HEK293 (cell line): Measurements from ENCODE around the gene KCNT1.

ENCODE experiments used
- CTCF ChIA-PET: fragments of 350-600 bp; formaldehyde crosslinking; extraction: SDS; loops from one replicate; lab custom pipeline; 2021; ENCODE audit warnings: antibody characterized with exemption; lab: Yijun Ruan, JAX
- POLR2A ChIA-PET: fragments of 300-600 bp; formaldehyde crosslinking; extraction: SDS; loops from one replicate; lab custom pipeline; 2020; ENCODE audit warnings: antibody characterized with exemption, inconsistent platforms; lab: Yijun Ruan, JAX
- H3K27ac ChIP-seq: fragments of 200-500 bp; sonication (Bioruptor generic); 2 replicates; pipeline ENCODE4 v1.5.1; 2014; ENCODE audit warnings: low read depth, low read length, control low read depth, inconsistent platforms; ENCODE audit errors: extremely low read depth
- H3K36me3 ChIP-seq, 2 experiments: fragments of 200-500 bp in 1 of 2; sonication (Bioruptor generic) in 1 of 2; 1 replicate in 1 of 2; 2 replicates in 1 of 2; pipeline ENCODE4 v1.5.1; 2014 to 2017; ENCODE audit warnings: inconsistent platforms in 2 of 2, low read length in 2 of 2; ENCODE audit not compliant: control insufficient read depth in 2 of 2, insufficient read depth in 1 of 2
- H3K4me1 ChIP-seq: fragments of 200-500 bp; sonication (Bioruptor generic); 2 replicates; pipeline ENCODE4 v1.5.1; 2014; ENCODE audit warnings: mild to moderate bottlenecking, low read length, inconsistent platforms; ENCODE audit not compliant: control insufficient read depth, insufficient read depth
- H3K4me3 ChIP-seq: 2 replicates; pipeline ENCODE4 v1.5.1; 2011; ENCODE audit warnings: low read depth, mild to moderate bottlenecking, control low read depth, low read length, moderate library complexity
- H3K9me3 ChIP-seq: fragments of 200-500 bp; sonication (Bioruptor generic); 2 replicates; pipeline ENCODE4 v1.5.1; 2014; ENCODE audit warnings: low read depth, low read length, inconsistent platforms; ENCODE audit not compliant: control insufficient read depth, insufficient read depth
- ELK4 ChIP-seq: IDR thresholded peaks from 2 replicates; pipeline ENCODE4 v1.6.1; 2011; ENCODE audit warnings: mild to moderate bottlenecking, low read depth, low read length, borderline replicate concordance
- GLI4 ChIP-seq: fragments of 450-650 bp; formaldehyde crosslinking; IDR thresholded peaks from 2 replicates; pipeline ENCODE4 v1.5.1; 2016; ENCODE audit warnings: missing biosample characterization, missing genetic modification characterization
- HOXC10 ChIP-seq: sonication (generic); formaldehyde crosslinking; IDR thresholded peaks from 2 replicates; pipeline ENCODE4 v1.8.1; 2023; ENCODE audit warnings: mild to moderate bottlenecking, missing genetic modification reagents
- KLF9 ChIP-seq: fragments of 450-650 bp; formaldehyde crosslinking; IDR thresholded peaks from 2 replicates; pipeline ENCODE4 v1.5.1; 2016; ENCODE audit warnings: missing biosample characterization, missing genetic modification characterization, low read depth
- RBAK ChIP-seq: fragments of 450-650 bp; formaldehyde crosslinking; IDR thresholded peaks from 2 replicates; pipeline ENCODE4 v1.5.1; 2016; ENCODE audit warnings: missing biosample characterization, missing genetic modification characterization
- REPIN1 ChIP-seq: fragments of 450-650 bp; formaldehyde crosslinking; IDR thresholded peaks from 2 replicates; pipeline ENCODE4 v1.5.1; 2017; ENCODE audit warnings: missing biosample characterization, missing genetic modification characterization, low read depth
- SCRT1 ChIP-seq: fragments of 450-650 bp; formaldehyde crosslinking; IDR thresholded peaks from 2 replicates; pipeline ENCODE4 v1.5.1; 2016; ENCODE audit warnings: missing biosample characterization, missing genetic modification characterization, borderline replicate concordance
- SETDB1 ChIP-seq: IDR thresholded peaks from one replicate; pipeline ENCODE4 v1.6.1; 2017; ENCODE audit warnings: mild to moderate bottlenecking, low read length, moderate library complexity, mixed read lengths; ENCODE audit not compliant: insufficient read length
- ZBTB26 ChIP-seq: fragments of 450-650 bp; formaldehyde crosslinking; optimal IDR thresholded peaks from 2 replicates; pipeline ENCODE3; 2016; ENCODE audit warnings: missing biosample characterization, mild to moderate bottlenecking, missing genetic modification characterization
- ZIC2 ChIP-seq: fragments of 450-650 bp; formaldehyde crosslinking; IDR thresholded peaks from 2 replicates; pipeline ENCODE4 v1.5.1; 2016; ENCODE audit warnings: missing biosample characterization, missing genetic modification characterization
- ZNF112 ChIP-seq: fragments of 450-650 bp; formaldehyde crosslinking; IDR thresholded peaks from 2 replicates; pipeline ENCODE4 v1.5.0; 2017; ENCODE audit warnings: missing biosample characterization, missing genetic modification characterization
- ZNF157 ChIP-seq: fragments of 450-650 bp; formaldehyde crosslinking; IDR thresholded peaks from 2 replicates; pipeline ENCODE4 v1.5.1; 2016; ENCODE audit warnings: missing biosample characterization, missing genetic modification characterization
- ZNF23 ChIP-seq: fragments of 450-650 bp; formaldehyde crosslinking; IDR thresholded peaks from 2 replicates; pipeline ENCODE4 v1.5.1; 2016; ENCODE audit warnings: missing biosample characterization, missing genetic modification characterization, borderline replicate concordance
- ZNF302 ChIP-seq: fragments of 450-650 bp; formaldehyde crosslinking; IDR thresholded peaks from 2 replicates; pipeline ENCODE4 v1.5.1; 2016; ENCODE audit warnings: missing biosample characterization, missing genetic modification characterization, low read depth
- ZNF391 ChIP-seq: fragments of 450-650 bp; formaldehyde crosslinking; IDR thresholded peaks from 2 replicates; pipeline ENCODE4 v1.5.1; 2016; ENCODE audit warnings: low read depth, missing biosample characterization, missing genetic modification characterization, borderline replicate concordance
- ZNF707 ChIP-seq: fragments of 450-650 bp; formaldehyde crosslinking; IDR thresholded peaks from 2 replicates; pipeline ENCODE4 v1.5.1; 2016; ENCODE audit warnings: missing biosample characterization, missing genetic modification characterization
- ZNF777 ChIP-seq: fragments of 450-650 bp; formaldehyde crosslinking; IDR thresholded peaks from 2 replicates; pipeline ENCODE4 v1.5.1; 2017; ENCODE audit warnings: missing biosample characterization, missing genetic modification characterization, borderline replicate concordance
- ZNF792 ChIP-seq: fragments of 450-650 bp; formaldehyde crosslinking; IDR thresholded peaks from 2 replicates; pipeline ENCODE4 v1.5.1; 2016; ENCODE audit warnings: missing biosample characterization, missing genetic modification characterization
- ZSCAN30 ChIP-seq: fragments of 450-650 bp; IDR thresholded peaks from 2 replicates; pipeline ENCODE4 v1.5.1; 2018; ENCODE audit warnings: missing biosample characterization, mild to moderate bottlenecking, missing genetic modification characterization, moderate library complexity
- TF ChIP-seq, protein P1 (sequence below): fragments of 450-650 bp; formaldehyde crosslinking; IDR thresholded peaks from 2 replicates; pipeline ENCODE4 v1.5.1; 2016; ENCODE audit warnings: missing biosample characterization, missing genetic modification characterization

Gene KCNT1

GRCh38 chr9:135712613-135713295, 10.8 kb downstream of the KCNT1 start:
- POLR2A ChIA-PET: no interaction called here

GRCh38 chr9:135714242-135715055, 12.5 kb downstream of the KCNT1 start:
- CTCF ChIA-PET: interaction anchor here (0.9 to 1.2 kb wide), 4 partner anchors 10 to 111 kb away, joined by 3 to 6 read pairs (median 3); no protein-coding TSS in a partner anchor

More at GRCh38 chr9:135712613-135713295, 10.8 kb downstream of the KCNT1 start:
- Histone ChIP-seq H3K4me3 (no peak overlapping the region), H3K4me1 (no peaks in the 10 kb centered on the region), H3K9me3 (no peaks in the 10 kb centered on the region), H3K27ac (no peak overlapping the region), H3K36me3 (no peaks in the 10 kb centered on the region)
- TF ChIP-seq ZIC2 (tag by site-specific recombination) (peak; percentile 45), KLF9 (tag by site-specific recombination) (no peak)
- CTCF ChIA-PET: interaction anchor here (0.8 to 1.0 kb wide), 3 partner anchors 8 to 12 kb away, joined by 3 to 6 read pairs (median 3); partner anchors contain the start of gene KCNT1

DNA sequence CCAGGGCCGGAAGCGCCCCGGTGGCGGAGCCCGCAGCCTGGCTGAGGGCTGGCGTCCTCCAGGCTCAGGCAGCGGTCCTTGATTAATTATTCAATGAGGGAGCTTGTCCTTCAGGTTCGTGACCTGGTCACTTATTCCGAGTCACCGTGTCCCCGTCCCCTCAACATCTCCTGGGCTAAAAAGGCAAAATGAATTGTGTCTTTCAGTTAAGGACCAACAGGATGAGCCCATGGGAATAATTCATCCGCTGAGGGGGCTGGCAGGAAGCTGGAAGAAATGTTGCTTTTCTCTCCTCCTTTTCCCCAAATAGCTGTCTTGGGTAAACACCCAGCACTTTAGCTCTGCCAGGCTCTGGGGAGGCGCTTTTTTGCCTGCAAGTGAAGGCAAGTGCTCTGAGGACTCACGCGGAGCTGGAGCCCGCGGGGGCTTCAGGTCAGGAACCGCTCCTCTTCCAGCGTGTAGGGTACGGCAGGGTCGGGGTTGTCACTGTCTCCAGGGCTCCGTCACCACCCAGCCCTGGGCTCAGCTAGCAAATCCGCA, 13.1 kb downstream of the KCNT1 start:
- ChIA-PET CTCF (interaction anchor here (0.6 to 1.4 kb wide), 5 partner anchors 9 to 112 kb away, joined by 3 read pairs; no protein-coding TSS in a partner anchor), POLR2A (no interaction called here)
- Histone ChIP-seq H3K36me3 (no peaks in the 10 kb centered on the region), H3K27ac (no peak overlapping the region), H3K9me3 (no peaks in the 10 kb centered on the region), H3K4me1 (no peaks in the 10 kb centered on the region), H3K4me3 (no peak overlapping the region)
- TF ChIP-seq HOXC10 (CRISPR knock-in tag): no peak
- TF ChIP-seq ZNF792: no peak
- TF ChIP-seq ZNF112 (tag by site-specific recombination): no peak
- TF ChIP-seq ZNF302 (tag by site-specific recombination): no peak
- TF ChIP-seq ZNF157: no peak
- no peak for TF ChIP-seq SCRT1 (tag by site-specific recombination)
- TF ChIP-seq ZIC2 (tag by site-specific recombination): no peak
- TF ChIP-seq ELK4: no peak
- no peak for TF ChIP-seq ZNF23
- no peak for TF ChIP-seq ZSCAN30 (tag by site-specific recombination)
- TF ChIP-seq GLI4 (tag by site-specific recombination): no peak
- TF ChIP-seq ZNF777 (tag by site-specific recombination): no peak
- no peak for TF ChIP-seq REPIN1 (tag by site-specific recombination)
- TF ChIP-seq RBAK (tag by site-specific recombination): no peak
- no peak for TF ChIP-seq ZNF707 (tag by site-specific recombination)
- TF ChIP-seq SETDB1: no peak

More at GRCh38 chr9:135714242-135715055, 12.5 kb downstream of the KCNT1 start:
- H3K9me3 ChIP-seq: no peaks in the 10 kb centered on the region
- H3K4me3 ChIP-seq: peak overlapping the region; percentile 10; the same call in 1 of the 2 replicates
- TF ChIP-seq ZBTB26 (tag by site-specific recombination) (peak; percentile 36), ZNF391 (tag by site-specific recombination) (no peak)
- TF ChIP-seq, protein P1, sequence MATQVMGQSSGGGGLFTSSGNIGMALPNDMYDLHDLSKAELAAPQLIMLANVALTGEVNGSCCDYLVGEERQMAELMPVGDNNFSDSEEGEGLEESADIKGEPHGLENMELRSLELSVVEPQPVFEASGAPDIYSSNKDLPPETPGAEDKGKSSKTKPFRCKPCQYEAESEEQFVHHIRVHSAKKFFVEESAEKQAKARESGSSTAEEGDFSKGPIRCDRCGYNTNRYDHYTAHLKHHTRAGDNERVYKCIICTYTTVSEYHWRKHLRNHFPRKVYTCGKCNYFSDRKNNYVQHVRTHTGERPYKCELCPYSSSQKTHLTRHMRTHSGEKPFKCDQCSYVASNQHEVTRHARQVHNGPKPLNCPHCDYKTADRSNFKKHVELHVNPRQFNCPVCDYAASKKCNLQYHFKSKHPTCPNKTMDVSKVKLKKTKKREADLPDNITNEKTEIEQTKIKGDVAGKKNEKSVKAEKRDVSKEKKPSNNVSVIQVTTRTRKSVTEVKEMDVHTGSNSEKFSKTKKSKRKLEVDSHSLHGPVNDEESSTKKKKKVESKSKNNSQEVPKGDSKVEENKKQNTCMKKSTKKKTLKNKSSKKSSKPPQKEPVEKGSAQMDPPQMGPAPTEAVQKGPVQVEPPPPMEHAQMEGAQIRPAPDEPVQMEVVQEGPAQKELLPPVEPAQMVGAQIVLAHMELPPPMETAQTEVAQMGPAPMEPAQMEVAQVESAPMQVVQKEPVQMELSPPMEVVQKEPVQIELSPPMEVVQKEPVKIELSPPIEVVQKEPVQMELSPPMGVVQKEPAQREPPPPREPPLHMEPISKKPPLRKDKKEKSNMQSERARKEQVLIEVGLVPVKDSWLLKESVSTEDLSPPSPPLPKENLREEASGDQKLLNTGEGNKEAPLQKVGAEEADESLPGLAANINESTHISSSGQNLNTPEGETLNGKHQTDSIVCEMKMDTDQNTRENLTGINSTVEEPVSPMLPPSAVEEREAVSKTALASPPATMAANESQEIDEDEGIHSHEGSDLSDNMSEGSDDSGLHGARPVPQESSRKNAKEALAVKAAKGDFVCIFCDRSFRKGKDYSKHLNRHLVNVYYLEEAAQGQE: peak; percentile 80
- TF ChIP-seq, all 188 proteins: peak for 2
- Histone ChIP-seq H3K4me1 (no peaks in the 10 kb centered on the region), H3K27ac (no peak overlapping the region), H3K36me3 (no peaks in the 10 kb centered on the region)
- POLR2A ChIA-PET: no interaction called here
